Measurements from ENCODE around the gene PCMT1.

PCMT1 gene

GRCh38 chr6:149860513-149860833, 110.9 kb downstream of the PCMT1 start:
- ChIA-PET CTCF (no interaction called here), POLR2A (no interaction called here)
- DNase-seq (ENCODE audit: extremely low spot score) = no peak
- TF ChIP-seq, protein P1, sequence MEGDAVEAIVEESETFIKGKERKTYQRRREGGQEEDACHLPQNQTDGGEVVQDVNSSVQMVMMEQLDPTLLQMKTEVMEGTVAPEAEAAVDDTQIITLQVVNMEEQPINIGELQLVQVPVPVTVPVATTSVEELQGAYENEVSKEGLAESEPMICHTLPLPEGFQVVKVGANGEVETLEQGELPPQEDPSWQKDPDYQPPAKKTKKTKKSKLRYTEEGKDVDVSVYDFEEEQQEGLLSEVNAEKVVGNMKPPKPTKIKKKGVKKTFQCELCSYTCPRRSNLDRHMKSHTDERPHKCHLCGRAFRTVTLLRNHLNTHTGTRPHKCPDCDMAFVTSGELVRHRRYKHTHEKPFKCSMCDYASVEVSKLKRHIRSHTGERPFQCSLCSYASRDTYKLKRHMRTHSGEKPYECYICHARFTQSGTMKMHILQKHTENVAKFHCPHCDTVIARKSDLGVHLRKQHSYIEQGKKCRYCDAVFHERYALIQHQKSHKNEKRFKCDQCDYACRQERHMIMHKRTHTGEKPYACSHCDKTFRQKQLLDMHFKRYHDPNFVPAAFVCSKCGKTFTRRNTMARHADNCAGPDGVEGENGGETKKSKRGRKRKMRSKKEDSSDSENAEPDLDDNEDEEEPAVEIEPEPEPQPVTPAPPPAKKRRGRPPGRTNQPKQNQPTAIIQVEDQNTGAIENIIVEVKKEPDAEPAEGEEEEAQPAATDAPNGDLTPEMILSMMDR (IDR thresholded peaks at IDR 0.05; ENCODE audit: control extremely low read depth, extremely low read depth, low read depth, missing control alignments) = no peak
